ENCODE measurements around the gene SLC16A11. TPM values are rescaled to one million over a fixed set of nuclear protein-coding genes. Genes with fewer than 3 reads are reported as not detected.
A peak's percentile ranks its signal among the peaks of the same experiment; 100 is the strongest.

SLC16A11 gene
- total and polyA plus RNA-seq, 2 of the 4 experiments (the other 2 are of a cell fraction), result not detected

GRCh38 chr17:6995500-6996255, 48.2 kb downstream of the SLC16A11 start, which contains the start of gene ALOX12:
Gene ALOX12 (plus strand): TSS chr17:6996049. CDS start chr17:6996118, 69 bp downstream.
- Histone ChIP-seq H3K9me3 (ENCODE audit: control insufficient read depth, insufficient read depth, low read length) (no peaks in the 10 kb centered on the region), H3K14ac (replicated peaks; ENCODE audit: low read depth, low read length) (no peak within 1 kb of the TSS), H3K36me3 (ENCODE audit: control insufficient read depth, insufficient read depth, low read length) (peaks cover 29% of the 10 kb centered on the region), H2BK5ac (ENCODE audit: low read depth, low read length, poor library complexity, severe bottlenecking) (no peak within 1 kb of the TSS), H4K20me1 (ENCODE audit: insufficient read depth, low read length) (no peaks in the 10 kb centered on the region; the same call in 1 of the 2 replicates), H3K27ac (ENCODE audit: insufficient read depth, low read length) (no peak within 1 kb of the TSS), H2BK20ac (ENCODE audit: low read depth, low read length) (no peak within 1 kb of the TSS), H2BK120ac (ENCODE audit: low read depth, low read length) (no peak within 1 kb of the TSS), H3K4me2 (ENCODE audit: low read depth, low read length) (no peak within 1 kb of the TSS; the same call in 1 of the 2 replicates), H2AK5ac (ENCODE audit: low read depth, low read length) (no peak within 1 kb of the TSS), H3K9me1 (ENCODE audit: insufficient read depth, low read length) (no peaks in the 10 kb centered on the region), H2AK9ac (replicated peaks; ENCODE audit: low read depth, low read length, poor library complexity) (no peak within 1 kb of the TSS), H3K23ac (ENCODE audit: low read depth, low read length) (no peak within 1 kb of the TSS), H3K9ac (ENCODE audit: low read depth, low read length) (no peak within 1 kb of the TSS), H2AFZ (replicated peaks; ENCODE audit: low read length, poor library complexity) (peak within 1 kb of the TSS; percentile 26), H2BK15ac (ENCODE audit: low read depth, low read length) (no peak within 1 kb of the TSS), H3K4me1 (ENCODE audit: control insufficient read depth, insufficient read depth, low read length) (peaks cover 8% of the 10 kb centered on the region; the same call in 1 of the 2 replicates), H3K4ac (ENCODE audit: low read depth, low read length) (no peak within 1 kb of the TSS), H4K8ac (ENCODE audit: low read depth in 2 of 2, low read length in 2 of 2) (no peak within 1 kb of the TSS), H4K91ac (ENCODE audit: insufficient read depth, low read depth, low read length) (no peak within 1 kb of the TSS), H3K27me3 (ENCODE audit: control insufficient read depth, insufficient read depth, low read length) (no peaks in the 10 kb centered on the region), H3K18ac (ENCODE audit: low read depth, low read length) (no peak within 1 kb of the TSS), H4K5ac (ENCODE audit: low read depth, low read length) (no peak within 1 kb of the TSS), H3K79me1 (ENCODE audit: low read depth in 1 of 2, low read length in 2 of 2) (no peaks in the 10 kb centered on the region), H3K4me3 (ENCODE audit: insufficient read depth, low read depth, low read length) (no peak within 1 kb of the TSS), H3K56ac (ENCODE audit: extremely low read depth, insufficient read depth, low read length) (no peak within 1 kb of the TSS)
- 31% methylated on average over 27 of the region's 64 CpGs; no CpG with 5 or more reads in 1 of the 2 experiments for WGBS, 2 experiments (ENCODE audit: extremely low coverage in 2 of 2, insufficient read length in 1 of 2)
- ATAC-seq (ENCODE audit: low read depth), result peak; percentile 36
- CTCF ChIA-PET, result interaction anchor here (1.2 kb wide), 1 partner anchor 9 kb away, joined by 4 read pairs; no protein-coding TSS in a partner anchor
- BruUV-seq (replicated peaks), result no TSS peak
- POLR2A ChIA-PET (ENCODE audit: unreplicated experiment), result no interaction called here
- dilution Hi-C loops (cut with HindIII; ENCODE audit: low sequenced_read_pairs, unreplicated experiment), result no loop called here
- DNase-seq, result no peak
- intact Hi-C loops (cut with micrococcal nuclease), result no loop called here
- in situ Hi-C loops (cut with MboI; ENCODE audit: low sequenced_read_pairs), result no loop called here
- TF ChIP-seq RAD21 (IDR thresholded peaks at IDR 0.05; ENCODE audit: low read length) (no peak), SMC3 (IDR thresholded peaks at IDR 0.05; ENCODE audit: low read depth, low read length) (no peak), RFX5 (IDR thresholded peaks at IDR 0.05; ENCODE audit: low read depth, low read length) (no peak), POLR2A (IDR thresholded peaks at IDR 0.05; ENCODE audit: low read depth, low read length) (no peak), RCOR1 (IDR thresholded peaks at IDR 0.05; ENCODE audit: insufficient replicate concordance, low read length) (no peak), MXI1 (IDR thresholded peaks at IDR 0.05; ENCODE audit: borderline replicate concordance, low read depth, low read length) (no peak), MAFK (IDR thresholded peaks at IDR 0.05; ENCODE audit: low read depth, low read length) (no peak), FOS (IDR thresholded peaks at IDR 0.05; ENCODE audit: low read depth, low read length) (no peak), NFE2L2 (IDR thresholded peaks at IDR 0.05; ENCODE audit: low read depth, low read length) (no peak), CTCF (conservative IDR thresholded peaks at IDR 0.05; ENCODE audit: low read depth, low read length) (no peak), USF2 (IDR thresholded peaks at IDR 0.05; ENCODE audit: low read depth, low read length) (no peak), BHLHE40 (IDR thresholded peaks at IDR 0.05; ENCODE audit: low read depth, low read length) (no peak), ELK1 (IDR thresholded peaks at IDR 0.05; ENCODE audit: borderline replicate concordance, low read depth, low read length) (no peak), CHD1 (IDR thresholded peaks at IDR 0.05; ENCODE audit: low read depth, low read length) (no peak), MAZ (IDR thresholded peaks at IDR 0.05; ENCODE audit: borderline replicate concordance, low read depth, low read length) (no peak)

Data from IMR-90 (cell line).